Measurements from ENCODE around the gene PRDM12.

DNA sequence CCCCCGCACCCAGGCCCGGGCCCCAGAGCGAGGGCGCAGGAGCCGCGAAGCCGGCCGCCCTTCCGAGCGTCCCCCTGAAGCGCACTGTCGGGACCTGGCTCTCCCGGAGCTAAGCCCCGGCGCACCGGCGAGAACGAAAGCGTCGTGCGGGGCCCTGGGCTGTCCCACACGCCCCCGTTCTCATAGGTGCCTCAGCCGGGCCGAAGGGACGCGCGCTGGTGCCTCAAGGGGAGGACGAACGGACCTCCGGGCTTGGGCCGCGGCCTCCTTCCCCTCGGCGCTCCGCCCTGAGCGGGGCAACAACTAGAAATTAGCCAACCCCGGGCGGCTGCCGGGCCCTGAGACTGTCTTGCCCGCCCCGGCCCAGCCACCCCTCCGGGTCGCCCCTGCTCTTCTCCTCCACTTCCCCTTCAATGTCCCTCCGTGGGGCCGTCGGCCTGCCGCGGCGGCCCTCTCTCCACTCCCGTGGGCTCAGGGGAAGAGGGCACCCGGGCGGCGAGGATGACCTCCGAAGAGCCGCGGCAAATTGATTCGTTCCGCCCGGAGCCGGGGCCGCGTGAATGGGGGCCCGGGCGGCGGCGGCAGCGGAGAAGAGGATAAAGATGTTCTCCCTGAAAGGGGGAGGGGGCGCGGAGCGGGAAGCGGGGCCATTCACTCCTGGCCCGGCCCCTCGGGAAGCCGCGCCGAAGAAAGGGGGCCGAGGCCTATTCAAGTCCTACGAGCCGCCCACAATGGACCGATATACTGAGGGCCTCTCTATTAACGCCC is 3.5 kb upstream of the PRDM12 start:
- TF ChIP-seq, protein P1, sequence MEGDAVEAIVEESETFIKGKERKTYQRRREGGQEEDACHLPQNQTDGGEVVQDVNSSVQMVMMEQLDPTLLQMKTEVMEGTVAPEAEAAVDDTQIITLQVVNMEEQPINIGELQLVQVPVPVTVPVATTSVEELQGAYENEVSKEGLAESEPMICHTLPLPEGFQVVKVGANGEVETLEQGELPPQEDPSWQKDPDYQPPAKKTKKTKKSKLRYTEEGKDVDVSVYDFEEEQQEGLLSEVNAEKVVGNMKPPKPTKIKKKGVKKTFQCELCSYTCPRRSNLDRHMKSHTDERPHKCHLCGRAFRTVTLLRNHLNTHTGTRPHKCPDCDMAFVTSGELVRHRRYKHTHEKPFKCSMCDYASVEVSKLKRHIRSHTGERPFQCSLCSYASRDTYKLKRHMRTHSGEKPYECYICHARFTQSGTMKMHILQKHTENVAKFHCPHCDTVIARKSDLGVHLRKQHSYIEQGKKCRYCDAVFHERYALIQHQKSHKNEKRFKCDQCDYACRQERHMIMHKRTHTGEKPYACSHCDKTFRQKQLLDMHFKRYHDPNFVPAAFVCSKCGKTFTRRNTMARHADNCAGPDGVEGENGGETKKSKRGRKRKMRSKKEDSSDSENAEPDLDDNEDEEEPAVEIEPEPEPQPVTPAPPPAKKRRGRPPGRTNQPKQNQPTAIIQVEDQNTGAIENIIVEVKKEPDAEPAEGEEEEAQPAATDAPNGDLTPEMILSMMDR (IDR thresholded peaks at IDR 0.05) = no peak
- no peak for TF ChIP-seq POLR2A (IDR thresholded peaks at IDR 0.05)

Measured in uterus (tissue), 2 donors.